ENCODE data around the gene DLGAP1.
"Not testable (repeated sequence)": the region's sequence is repeated elsewhere in the genome, so short reads cannot be mapped to it uniquely, and the experiment has no call there.

DLGAP1 gene

DNA sequence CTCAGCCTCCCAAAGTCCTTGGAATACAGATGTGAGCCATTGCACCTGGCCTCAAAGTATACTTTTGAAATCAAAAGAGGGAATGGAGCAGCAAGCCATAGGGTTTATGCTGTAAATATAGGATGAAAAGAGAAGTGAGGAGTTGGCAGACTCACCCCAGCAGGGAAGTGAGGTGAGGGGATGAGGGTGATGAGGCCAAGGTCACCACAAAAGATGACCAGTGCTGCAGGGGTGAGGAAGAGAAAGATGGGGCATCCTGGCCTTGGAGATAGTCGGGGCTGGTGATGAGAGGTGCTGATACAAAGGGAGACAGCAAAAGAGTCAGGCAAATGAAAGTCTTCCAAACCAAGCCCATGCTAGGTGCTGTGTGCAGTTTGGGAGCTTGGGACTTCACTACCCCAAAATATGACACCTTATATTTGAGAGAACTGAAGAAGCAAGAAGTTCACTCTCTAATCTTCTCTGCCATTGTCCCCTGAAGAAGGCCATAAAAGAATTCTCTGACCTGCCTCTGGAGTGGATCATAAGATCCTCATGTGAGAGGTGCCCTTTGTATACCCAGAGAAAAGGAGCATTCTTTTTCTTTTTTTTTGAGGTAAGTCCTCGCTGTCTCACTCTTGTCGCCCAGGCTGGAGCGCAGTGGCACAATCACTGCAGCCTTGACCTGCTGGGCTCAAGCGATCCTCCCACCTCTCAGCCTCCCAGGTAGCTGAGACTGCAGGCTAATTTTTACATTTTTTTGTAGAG is 974.1 kb downstream of the DLGAP1 start:
- no peak for FAIRE-seq

DNA sequence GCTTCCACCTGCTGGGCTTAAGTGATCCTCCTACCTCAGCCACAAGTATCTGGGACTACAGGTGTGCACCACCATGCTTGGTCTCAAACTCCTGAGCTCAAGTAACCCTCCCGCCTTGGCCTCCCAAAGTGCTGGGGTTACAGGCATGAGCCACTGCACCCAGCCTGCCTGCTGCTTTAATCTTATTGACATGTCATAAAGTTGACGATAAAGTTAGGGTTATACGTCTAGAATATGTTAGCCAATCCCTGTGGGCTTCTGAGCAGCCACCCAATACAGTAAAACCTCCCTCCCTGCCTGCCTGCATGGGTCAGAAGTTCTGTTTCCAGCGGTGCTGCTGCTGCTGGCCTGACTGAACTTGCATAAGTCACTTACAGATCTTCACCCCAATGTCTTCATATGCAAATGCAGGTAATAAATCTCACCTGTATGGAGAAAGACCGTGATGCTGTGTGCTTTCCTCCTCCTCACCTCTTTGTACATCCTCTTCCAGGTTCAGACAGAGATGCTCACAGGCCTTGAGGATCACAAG is 975.1 kb downstream of the DLGAP1 start:
- FAIRE-seq: no peak

DNA sequence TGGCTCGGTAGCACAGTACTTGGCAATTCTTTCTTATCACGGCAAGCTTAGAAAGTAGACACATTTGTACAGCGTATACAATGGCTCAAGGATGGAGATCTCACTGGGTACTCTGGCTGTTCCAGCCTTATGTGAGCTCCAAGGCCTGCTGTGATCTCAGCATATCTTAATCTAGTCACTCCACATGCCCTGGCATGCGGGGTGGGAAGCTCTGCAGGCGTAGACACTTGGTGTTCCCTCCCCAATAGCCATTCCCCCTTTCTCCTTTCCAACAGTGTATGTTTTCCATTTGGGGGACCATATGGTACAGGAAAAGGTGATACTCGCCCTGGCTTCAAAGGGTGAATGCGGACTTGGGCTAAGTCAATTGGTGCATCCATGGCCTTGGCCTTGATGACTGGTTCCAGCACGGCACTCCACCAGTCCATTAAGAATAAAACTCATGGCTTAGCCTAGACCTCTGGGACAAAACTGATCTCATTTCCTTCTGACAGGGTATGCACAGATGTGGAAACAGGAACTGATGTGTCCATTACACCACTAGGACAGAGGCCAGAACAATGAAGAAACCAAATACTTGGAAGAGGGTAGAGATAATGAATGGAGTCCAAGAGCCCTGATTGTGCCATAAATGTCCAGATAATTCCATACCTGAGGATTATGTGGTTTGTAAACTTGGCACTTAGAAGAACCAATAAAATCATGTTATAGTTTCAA is 976.7 kb downstream of the DLGAP1 start:
- no peak for FAIRE-seq

DNA sequence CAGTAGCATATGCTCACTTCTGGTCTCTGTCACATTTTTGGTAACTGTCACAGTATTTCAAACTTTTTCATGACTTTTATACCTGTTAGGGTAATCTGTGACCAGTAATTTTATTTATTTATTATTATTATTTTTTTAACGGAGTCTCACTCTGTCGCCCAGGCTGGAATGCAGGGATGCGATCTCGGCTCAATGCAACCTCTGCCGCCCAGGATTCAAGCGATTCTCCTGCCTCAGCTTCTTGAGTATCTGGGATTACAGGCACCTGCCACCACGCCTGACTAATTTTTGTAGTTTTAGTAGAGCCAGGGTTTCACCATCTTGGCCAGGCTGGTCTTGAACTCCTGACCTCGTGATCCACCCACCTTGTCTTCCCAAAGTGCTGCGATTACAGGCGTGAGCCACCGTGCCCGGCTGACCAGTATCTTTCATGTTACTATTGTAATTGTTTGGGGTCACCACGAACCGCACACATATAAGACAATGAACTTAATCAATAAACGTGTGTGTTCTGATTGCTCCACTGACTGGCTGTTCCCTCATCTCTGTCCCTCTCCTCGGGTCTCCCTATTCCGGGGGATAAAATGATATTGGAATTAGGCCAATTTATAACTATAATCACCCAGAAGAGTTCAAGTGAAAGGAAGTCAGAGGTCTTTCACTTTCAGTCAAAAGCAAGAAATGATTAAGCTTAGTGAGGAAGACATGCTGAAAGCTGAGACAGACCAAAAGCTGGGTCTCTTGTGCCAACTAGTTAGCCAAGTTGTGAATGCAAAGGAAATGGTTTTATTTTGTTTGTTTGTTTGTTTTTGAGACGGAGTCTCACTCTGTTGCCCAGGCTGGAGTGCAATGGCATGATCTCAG is 982.2 kb downstream of the DLGAP1 start:
- no peak for FAIRE-seq

DNA sequence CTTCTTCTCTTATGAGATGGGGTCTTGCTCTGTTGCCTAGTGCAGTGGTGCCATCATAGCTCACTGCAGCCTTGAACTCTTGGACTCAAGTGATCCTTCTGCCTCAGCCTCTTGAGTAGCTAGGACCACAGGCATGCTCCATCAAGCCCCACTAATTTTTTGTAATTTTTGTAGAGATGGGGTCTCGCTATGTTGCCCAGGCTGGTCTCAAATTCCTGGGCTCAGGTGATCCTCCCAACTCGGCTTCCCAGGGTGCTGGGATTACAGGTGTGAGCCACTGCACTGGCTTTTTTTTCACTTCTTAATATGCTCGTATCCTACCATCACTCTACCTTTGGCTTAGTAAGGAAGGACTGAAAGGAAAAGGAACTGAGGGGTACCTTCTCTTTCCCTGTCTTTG is 983.0 kb downstream of the DLGAP1 start:
- FAIRE-seq: not testable (repeated sequence)

DNA sequence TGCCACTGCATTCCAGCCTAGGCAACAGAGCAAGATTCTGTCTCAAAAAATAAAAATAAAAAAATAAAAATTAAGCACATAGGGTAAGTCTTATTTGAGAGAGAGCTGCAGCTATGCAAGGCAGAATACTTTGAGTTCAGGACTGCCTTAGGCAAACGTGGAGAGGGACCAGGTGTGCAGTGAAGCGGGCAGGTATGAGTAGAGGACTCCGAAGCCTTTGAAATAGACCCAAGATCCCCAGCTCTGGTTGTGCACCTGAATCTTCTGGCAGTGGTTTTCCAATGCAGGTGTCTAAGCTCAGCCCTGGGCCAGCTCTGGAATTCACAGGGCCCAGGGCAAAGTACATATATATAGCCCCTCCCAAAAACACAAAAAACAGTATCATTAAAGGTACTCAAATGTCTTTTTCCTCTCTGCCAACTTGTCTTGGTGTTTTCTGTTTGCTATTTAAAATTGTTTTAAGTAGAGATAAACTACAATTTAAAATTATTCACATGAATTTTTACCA is 983.9 kb downstream of the DLGAP1 start:
- no peak for FAIRE-seq

DNA sequence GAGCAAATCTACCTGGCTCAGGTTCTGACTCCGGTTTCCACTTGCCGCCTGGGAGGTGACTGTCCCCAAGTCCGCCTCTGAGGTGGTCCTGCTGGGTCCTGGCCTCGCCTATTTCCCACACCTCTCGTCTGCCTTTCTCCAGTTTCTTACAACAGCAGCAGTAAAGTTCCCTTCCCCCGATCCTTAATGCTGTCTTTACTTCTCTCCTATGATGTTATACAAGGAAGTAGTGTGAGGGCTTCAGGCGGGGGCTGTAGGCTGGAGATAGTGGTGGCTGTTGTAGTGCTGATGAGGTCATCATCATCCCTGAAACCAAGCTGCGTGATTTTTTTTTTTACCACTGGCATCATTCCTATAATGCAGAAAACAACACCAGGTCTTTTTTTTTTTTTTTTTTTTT is 986.3 kb downstream of the DLGAP1 start:
- FAIRE-seq: no peak

DNA sequence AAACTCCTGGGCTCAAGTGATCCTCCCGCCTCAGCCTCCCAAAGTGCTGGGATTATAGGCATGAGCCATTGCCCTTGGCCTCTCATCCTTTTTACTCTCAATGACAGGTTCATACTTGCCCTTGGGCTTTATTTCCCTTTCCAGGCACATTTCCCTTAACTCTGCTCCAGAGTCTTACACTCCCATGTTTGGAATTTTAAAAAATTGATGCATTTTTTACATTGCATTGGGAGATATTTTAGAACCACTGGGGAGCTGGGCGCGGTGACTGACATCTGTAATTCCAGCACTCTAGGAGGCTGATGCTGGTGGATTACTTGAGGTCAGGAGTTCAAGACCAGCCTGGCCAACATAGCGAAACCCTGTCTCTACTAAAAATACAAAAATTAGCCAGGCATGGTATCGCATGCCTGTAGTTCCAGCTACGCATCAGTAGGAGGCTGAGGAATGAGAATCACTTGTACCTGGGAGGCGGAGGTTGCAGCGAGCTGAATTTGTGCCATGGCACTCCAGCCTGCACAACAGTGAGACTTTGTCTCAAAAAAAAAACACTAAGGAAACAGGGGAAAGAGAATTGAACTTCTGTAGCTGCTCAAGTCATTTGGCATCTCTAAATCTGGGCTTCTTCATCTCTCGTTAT is 986.9 kb downstream of the DLGAP1 start:
- FAIRE-seq: no peak

DNA sequence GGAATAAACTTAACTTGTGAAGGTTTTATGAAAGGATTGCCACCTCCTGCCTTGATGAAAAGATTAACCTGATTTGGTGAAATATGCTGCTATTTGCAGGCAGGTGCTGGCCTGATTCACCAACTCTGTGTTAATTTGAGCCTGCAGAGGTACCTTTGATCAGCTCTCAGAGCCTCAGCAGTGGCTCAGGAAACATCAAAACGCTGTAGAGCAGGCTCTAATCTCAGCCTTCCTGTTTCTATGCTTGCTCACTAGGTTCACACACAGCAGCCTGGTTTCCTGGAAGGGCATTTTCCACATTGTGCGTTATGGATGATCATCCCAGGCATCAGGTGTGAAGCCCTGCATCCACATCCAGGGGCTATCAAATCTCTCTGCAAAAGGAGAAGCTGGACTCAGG is 988.2 kb downstream of the DLGAP1 start:
- FAIRE-seq: no peak

DNA sequence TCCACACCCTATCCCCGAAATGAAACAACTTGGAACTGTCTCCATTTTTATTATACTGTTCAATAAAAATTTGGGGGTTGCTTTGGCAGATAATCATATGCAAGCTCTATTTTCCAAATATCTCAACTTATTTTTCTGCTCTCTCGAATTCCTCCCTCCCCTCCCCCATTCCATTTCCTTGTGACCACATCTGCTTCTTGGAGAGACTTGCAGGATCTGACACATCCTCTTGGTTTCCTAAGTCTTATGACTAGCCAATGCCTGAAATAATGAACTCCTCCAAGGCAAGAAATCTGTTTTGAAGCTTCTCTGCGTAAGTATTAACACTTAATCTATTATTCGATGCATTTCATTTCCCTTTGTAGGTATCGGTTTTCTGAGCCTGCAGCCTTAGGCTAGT is 989.1 kb downstream of the DLGAP1 start:
- FAIRE-seq: no peak

DNA sequence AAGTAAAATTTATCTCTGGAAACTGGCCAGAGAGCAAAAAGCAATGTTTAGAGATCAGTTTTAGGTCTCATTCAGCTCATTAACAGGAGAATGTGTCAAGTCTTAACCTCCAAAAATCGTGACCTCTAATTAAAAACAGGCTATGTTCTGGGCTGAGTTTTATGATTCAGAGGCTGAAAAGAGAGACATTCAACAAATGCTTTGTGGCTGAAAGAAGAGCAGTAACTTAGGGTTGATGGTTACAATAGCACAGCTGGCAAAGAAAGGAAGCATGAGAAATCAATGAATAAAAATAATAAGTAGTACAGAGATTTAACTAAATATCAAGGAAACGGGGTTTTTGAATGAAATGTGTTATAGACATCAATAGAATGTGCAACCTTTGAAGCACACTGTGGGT is 992.1 kb downstream of the DLGAP1 start:
- FAIRE-seq: no peak

DNA sequence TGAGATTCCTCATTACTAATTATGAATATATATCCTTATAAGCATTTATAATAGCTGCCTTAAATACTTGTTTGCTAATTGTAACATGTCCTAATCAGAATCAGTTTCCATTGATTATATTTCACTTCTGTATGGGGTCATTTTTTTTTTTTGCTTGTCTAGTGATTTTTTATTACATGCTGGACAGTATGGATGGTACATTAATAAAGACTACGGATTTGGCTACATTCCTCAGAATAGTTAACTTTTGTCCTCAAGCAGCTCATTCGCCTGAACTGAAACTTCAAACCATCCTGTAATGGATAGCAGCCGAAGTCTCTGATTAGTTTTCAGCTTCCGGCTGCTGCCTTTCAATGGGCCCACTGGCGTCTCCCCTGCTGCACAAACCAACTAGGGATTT is 993.4 kb downstream of the DLGAP1 start:
- FAIRE-seq: no peak

DNA sequence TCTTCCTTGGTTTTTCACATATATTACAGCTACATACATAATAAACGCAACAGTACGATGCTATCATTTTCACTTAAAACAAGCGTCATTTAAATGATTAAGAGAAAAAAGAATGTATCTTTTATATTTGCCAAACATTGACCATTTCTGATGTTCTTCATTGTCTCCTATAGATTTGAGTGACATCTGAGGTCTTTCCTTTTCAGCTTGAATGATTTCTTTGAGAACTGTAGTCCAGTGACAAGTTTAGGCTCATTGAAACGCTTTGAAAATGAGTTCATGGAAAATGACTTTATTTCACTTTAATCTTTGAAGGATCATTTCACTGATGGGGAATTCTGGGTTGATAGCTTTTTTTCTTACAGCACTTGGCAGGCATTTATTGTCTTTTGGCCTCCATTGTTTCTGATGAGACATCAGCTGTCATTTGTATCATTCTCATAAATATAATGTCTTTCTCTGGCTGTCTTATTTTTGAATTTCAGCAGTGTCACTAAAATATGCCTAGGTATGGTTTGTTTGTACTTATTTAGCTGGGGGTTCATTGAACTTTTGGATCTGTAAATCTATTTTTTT is 994.2 kb downstream of the DLGAP1 start:
- FAIRE-seq: no peak

DNA sequence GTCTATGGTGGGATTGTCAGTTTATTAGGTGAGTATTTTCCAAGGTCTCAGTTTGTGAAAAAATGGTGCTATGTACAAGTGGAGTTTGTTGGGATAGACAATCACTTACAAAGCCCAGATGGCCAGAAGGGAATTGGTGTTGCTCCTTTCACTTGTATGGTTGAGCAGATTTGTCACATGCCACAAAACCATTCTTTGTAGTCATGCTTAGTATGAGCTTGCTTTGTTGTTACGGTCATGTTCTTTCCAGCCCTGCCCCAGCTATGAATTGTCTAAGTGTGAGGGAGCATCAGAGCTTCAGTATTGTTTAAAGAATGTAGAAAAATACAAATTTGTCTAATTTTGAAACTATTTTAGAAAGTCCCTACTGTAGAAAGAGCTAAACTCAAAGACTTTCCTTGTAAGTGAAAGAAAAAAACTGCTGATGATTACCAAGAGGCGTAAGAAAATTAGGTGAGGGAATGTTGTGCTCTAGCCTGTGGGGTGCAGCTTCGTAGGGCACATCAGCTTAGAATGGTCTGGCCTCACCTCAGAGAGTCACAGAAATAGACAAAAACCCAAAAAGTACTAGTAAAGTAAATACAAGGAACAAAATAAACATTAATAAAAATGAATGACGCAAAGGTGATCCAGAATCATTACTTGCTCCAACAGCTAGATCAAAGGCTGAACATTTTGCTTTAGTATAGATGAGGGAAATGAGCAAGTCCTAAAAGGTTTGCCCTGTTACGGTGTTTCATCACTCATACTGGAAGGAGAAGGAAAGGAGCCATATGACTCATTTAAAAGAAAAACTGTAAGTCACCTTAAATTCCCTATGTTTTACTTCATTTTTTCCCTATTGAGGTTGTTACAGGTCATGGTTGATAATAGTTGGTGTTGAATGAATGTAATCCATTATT is 995.9 kb downstream of the DLGAP1 start:
- no peak for FAIRE-seq

DNA sequence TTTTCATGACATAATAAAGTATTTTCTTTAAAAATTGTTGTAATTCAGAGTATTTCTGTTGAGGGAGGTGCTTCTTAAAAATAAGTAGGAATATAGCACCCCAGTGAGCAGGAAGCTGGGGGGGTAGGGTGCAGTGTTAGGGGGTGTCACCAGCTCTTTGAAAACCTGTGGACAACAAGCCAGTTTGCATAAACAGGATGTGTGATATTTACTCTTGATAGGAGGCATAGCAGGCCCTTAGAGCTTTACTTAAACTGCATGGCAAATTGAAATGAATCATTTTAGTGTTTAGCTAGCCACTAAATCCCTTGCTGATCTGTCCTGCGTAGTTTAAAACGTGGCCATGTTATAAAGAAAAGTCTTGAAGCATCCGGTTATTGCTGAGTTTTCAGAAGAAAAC is 996.7 kb downstream of the DLGAP1 start:
- FAIRE-seq: no peak

DNA sequence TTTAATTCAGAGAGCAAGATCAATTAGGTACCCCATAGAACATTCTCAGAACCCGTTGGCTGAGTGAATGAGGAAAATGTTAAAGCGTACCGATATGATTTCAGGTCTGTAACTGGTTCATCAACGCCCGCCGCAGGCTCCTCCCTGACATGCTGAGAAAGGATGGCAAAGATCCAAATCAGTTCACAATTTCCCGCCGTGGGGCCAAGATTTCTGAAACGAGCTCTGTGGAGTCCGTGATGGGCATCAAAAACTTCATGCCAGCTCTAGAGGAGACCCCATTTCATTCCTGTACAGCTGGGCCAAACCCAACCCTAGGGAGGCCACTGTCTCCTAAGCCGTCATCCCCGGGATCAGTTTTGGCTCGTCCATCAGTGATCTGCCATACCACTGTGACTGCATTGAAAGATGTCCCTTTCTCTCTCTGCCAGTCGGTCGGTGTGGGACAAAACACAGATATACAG is 997.8 kb downstream of the DLGAP1 start:
- no peak for FAIRE-seq

DNA sequence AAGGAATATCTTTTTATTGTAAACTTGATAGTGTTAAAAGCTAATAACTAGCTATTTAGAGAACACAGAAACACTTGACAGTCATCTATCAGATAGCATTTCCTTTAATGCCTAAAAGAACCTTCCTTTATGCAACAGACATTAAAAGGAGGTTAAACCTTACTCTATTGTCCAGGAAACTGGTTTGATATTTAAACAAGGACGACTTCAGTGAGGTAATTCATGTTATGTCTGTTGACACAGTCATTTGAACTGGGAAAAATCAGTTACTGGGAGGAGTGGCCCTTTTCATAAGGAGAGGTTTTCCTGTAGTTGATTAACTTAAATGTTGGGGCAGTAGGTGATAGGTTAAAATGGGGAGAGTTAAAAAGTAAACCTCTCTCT is 998.4 kb downstream of the DLGAP1 start:
- FAIRE-seq: no peak

DNA sequence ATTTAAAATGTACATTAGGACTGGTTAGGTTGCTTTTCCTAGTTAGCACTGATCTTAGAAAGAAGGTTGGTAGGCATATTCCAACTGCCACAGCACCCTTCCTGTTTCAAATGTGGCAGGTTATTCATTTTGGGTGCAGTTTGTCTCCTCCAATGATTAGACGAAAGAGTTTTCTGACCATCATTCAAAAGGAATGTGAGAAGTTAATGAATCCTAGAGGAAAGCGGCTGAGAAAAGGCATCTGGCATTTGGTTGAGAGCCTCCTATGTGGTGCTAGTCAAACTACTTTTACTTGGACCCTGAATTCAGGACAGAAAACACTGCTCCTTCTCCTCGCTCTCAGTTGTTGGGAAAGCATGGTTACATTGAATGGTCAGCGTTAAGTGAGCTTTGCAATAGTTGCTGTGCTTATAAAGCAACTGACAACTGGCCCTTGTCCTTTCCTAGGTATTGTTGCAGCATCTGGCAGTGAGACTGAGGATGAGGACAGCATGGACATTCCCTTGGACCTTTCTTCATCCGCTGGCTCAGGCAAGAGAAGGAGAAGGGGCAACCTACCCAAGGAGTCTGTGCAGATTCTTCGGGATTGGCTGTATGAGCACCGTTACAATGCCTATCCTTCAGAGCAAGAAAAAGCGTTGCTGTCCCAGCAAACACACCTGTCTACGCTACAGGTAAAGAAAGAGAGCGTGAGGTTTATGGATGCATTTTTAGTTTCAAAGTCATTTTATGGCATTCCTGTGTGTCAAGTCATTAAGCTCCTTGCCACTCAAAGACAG is 999.0 kb downstream of the DLGAP1 start:
- no peak for FAIRE-seq

DNA sequence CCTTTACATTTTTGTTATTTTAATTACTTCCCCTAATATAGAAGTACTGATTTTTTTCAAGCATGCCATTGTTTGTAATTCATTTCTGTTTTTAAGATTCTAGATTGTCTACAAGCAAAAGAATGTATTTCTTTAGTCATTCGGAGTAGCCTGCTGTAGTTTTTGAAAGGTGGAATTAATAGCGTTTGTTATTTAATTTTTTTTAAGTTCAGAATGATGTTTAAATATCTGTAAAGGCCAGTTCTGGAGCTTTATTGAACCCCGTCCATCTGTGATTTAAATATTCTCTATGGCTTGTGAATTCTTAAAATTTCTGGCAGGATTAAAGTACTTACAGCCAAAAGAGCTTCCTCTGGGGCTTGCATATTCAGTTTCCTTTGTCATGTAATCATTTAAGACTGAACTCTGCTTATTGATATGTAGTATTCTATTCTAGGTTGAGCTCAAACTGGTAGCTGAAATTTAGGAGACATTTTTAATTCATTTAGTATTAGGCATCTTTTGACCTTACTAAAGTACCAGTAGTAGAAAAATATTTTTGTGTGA is 999.9 kb downstream of the DLGAP1 start:
- no peak for FAIRE-seq
